HepG2 (cell line): ENCODE results near the gene MRPL50. TPM values are rescaled to one million over a fixed set of nuclear protein-coding genes. Genes with fewer than 3 reads are reported as not detected.
A peak's percentile ranks its signal among the peaks of the same experiment; 100 is the strongest.

Experiments
- ATF7-NPFF ChIP-seq: sonication (generic); formaldehyde crosslinking; IDR thresholded peaks from 2 replicates; pipeline ENCODE4 v1.8.1; 2023; ENCODE audit warnings: mild to moderate bottlenecking, low read depth, missing genetic modification reagents, moderate library complexity
- HNF4A ChIP-seq: sonication (generic); formaldehyde crosslinking; IDR thresholded peaks from 2 replicates; pipeline ENCODE4 v1.4.0; 2020; ENCODE audit warnings: missing genetic modification reagents
- JDP2 ChIP-seq: sonication (generic); formaldehyde crosslinking; IDR thresholded peaks from 2 replicates; pipeline ENCODE4 v1.8.1; 2022; ENCODE audit warnings: missing genetic modification reagents, borderline replicate concordance
- KLF6 ChIP-seq: IDR thresholded peaks from 2 replicates; pipeline ENCODE4 v1.8.0; 2016; ENCODE audit warnings: missing biosample characterization, missing genetic modification reagents
- MAZ ChIP-seq, 2 experiments: sonication (generic) in 1 of 2; formaldehyde crosslinking in 1 of 2; IDR thresholded peaks; 2 replicates each; pipeline versions ENCODE4 v1.5.0 to v1.6.1; 2012 to 2020; ENCODE audit warnings: low read depth in 2 of 2, mild to moderate bottlenecking in 2 of 2, borderline replicate concordance in 1 of 2, improper control_type of control experiment in 1 of 2, low read length in 1 of 2, missing genetic modification reagents in 1 of 2, moderate library complexity in 1 of 2
- ONECUT2 ChIP-seq: sonication (generic); formaldehyde crosslinking; IDR thresholded peaks from 2 replicates; pipeline ENCODE4 v1.4.0; 2020; ENCODE audit warnings: missing genetic modification reagents
- SMARCC2 ChIP-seq: fragments of 450-650 bp; IDR thresholded peaks from 2 replicates; pipeline ENCODE4 v1.6.1; 2017; ENCODE audit warnings: antibody characterized with exemption, mild to moderate bottlenecking
- ZFP90 ChIP-seq: sonication (generic); formaldehyde crosslinking; IDR thresholded peaks from 2 replicates; pipeline ENCODE4 v1.8.0; 2022; ENCODE audit warnings: missing genetic modification reagents, mild to moderate bottlenecking, inconsistent platforms, borderline replicate concordance
- ZNF224 ChIP-seq: sonication (generic); formaldehyde crosslinking; IDR thresholded peaks from 2 replicates; pipeline ENCODE4 v1.5.0; 2020; ENCODE audit warnings: mild to moderate bottlenecking, missing genetic modification reagents
- ZNF468 ChIP-seq: sonication (generic); formaldehyde crosslinking; IDR thresholded peaks from 2 replicates; pipeline ENCODE4 v1.8.0; 2022; ENCODE audit warnings: mild to moderate bottlenecking, moderate library complexity, missing genetic modification reagents
- ZNF644 ChIP-seq: IDR thresholded peaks from 2 replicates; pipeline ENCODE4 v1.6.1; 2016; ENCODE audit warnings: low read depth
- ZNF670 ChIP-seq: sonication (generic); formaldehyde crosslinking; IDR thresholded peaks from 2 replicates; pipeline ENCODE4 v1.8.0; 2022; ENCODE audit warnings: mild to moderate bottlenecking, missing genetic modification reagents, borderline replicate concordance
- ZNF7 ChIP-seq: IDR thresholded peaks from 2 replicates; pipeline ENCODE4 v1.6.1; 2016; ENCODE audit warnings: missing biosample characterization, missing genetic modification reagents
- ZNF850 ChIP-seq: sonication (generic); formaldehyde crosslinking; conservative IDR thresholded peaks from 2 replicates; pipeline ENCODE4 v1.9.0; 2021; ENCODE audit warnings: mild to moderate bottlenecking, missing genetic modification reagents
- polyA plus RNA-seq, 8 experiments: library from polyadenylated mRNA; depleted of rRNA in 3 of 8; stranded (reverse) in 7 of 8; unstranded in 1 of 8; fragments of >200 nt; fragmentation: Illumina TruSeq in 4 of 8; extraction: Trizol in 4 of 8; gene quantifications; 2 replicates each; pipeline versions ENCODE4 v1.2.1 to v1.2.3, GENCODE V29; 2011 to 2016; ENCODE audit warnings: low read depth in 4 of 8, missing spikeins in 1 of 8, mixed read lengths in 1 of 8; ENCODE audit not compliant: insufficient read depth in 1 of 8
- total RNA-seq, 5 experiments: library from RNA; depleted of rRNA; stranded (reverse); fragments of >200 nt; fragmentation: Illumina TruSeq; extraction: Trizol; gene quantifications; 2 replicates each; pipeline ENCODE4 v1.2.3, GENCODE V29; 2016; ENCODE audit warnings: low read depth in 1 of 5
- TF ChIP-seq, protein P1 (sequence below): sonication (generic); formaldehyde crosslinking; IDR thresholded peaks from 2 replicates; pipeline ENCODE4 v1.8.0; 2022; ENCODE audit warnings: mild to moderate bottlenecking, missing genetic modification reagents, borderline replicate concordance
- TF ChIP-seq, protein P2 (sequence below), 2 experiments: sonication (generic) in 1 of 2; formaldehyde crosslinking in 1 of 2; IDR thresholded peaks; 2 replicates each; pipeline versions ENCODE4 v1.6.1 to v1.9.0; 2014 to 2022; ENCODE audit warnings: antibody characterized with exemption in 1 of 2, borderline replicate concordance in 1 of 2, inconsistent platforms in 1 of 2, low read depth in 1 of 2, missing genetic modification reagents in 1 of 2
- TF ChIP-seq, protein P3 (sequence below), 2 experiments: sonication (generic) in 1 of 2; formaldehyde crosslinking in 1 of 2; IDR thresholded peaks; 2 replicates each; pipeline versions ENCODE4 v1.4.0 to v1.6.1; 2018 to 2020; ENCODE audit warnings: missing genetic modification reagents in 2 of 2, borderline replicate concordance in 1 of 2, low read depth in 1 of 2, mild to moderate bottlenecking in 1 of 2, missing biosample characterization in 1 of 2
- TF ChIP-seq, protein P4 (sequence below): sonication (generic); formaldehyde crosslinking; IDR thresholded peaks from 2 replicates; pipeline ENCODE4 v1.5.0; 2020; ENCODE audit warnings: mild to moderate bottlenecking, low read depth, missing genetic modification reagents, borderline replicate concordance

The MRPL50 gene
- total and polyA plus RNA-seq, 2 of the 13 experiments (the other 11 are each of a cell fraction or from before 2014, with no cell fraction given), result 37.1 to 70.0 TPM

DNA sequence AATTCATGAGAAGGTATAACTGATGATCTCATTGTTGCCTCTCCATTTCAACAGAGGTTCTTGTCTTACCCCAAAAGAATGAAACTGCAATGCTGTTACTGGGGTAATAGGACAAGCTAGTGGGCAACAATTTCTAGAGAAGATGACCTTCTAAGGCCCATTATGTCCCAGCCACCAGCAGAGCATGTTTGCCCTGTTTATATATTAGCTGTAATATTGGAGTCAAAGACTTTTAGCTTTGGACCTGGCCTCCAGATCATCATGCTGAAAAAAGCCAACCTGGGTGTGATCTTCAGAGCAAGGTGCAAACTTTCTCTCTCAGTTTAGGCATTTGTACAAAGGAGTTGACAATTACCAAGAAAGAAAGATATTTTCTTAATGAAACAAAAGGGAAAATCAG is 33.8 kb upstream of the MRPL50 start (continued):
- TF ChIP-seq, protein P1, sequence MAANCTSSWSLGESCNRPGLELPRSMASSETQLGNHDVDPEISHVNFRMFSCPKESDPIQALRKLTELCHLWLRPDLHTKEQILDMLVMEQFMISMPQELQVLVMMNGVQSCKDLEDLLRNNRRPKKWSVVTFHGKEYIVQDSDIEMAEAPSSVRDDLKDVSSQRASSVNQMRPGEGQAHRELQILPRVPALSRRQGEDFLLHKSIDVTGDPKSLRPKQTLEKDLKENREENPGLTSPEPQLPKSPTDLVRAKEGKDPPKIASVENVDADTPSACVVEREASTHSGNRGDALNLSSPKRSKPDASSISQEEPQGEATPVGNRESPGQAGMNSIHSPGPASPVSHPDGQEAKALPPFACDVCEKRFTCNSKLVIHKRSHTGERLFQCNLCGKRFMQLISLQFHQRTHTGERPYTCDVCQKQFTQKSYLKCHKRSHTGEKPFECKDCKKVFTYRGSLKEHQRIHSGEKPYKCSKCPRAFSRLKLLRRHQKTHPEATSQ (CRISPR knock-in tag), result no peak
- TF ChIP-seq SMARCC2 (no peak), KLF6 (CRISPR knock-in tag) (no peak), MAZ (IDR thresholded peaks at IDR 0.05; ENCODE audit: borderline replicate concordance, low read depth, low read length) (no peak), MAZ (CRISPR knock-in tag; IDR thresholded peaks at IDR 0.05; ENCODE audit: low read depth) (no peak), ZNF7 (CRISPR knock-in tag) (no peak), ZNF468 (CRISPR knock-in tag) (no peak), ZNF850 (no peak), ATF7-NPFF (CRISPR knock-in tag) (no peak), HNF4A (CRISPR knock-in tag) (peak; percentile 68), ONECUT2 (CRISPR knock-in tag) (no peak), ZNF644 (CRISPR knock-in tag) (0 out of 2 replicates have a peak, but pooled peaks have one; percentile 28), ZNF670 (peak; percentile 42; the same call in 1 of the 2 replicates), ZNF224 (CRISPR knock-in tag) (no peak), JDP2 (CRISPR knock-in tag) (no peak), ZFP90 (CRISPR knock-in tag) (no peak)
- TF ChIP-seq, protein P2, sequence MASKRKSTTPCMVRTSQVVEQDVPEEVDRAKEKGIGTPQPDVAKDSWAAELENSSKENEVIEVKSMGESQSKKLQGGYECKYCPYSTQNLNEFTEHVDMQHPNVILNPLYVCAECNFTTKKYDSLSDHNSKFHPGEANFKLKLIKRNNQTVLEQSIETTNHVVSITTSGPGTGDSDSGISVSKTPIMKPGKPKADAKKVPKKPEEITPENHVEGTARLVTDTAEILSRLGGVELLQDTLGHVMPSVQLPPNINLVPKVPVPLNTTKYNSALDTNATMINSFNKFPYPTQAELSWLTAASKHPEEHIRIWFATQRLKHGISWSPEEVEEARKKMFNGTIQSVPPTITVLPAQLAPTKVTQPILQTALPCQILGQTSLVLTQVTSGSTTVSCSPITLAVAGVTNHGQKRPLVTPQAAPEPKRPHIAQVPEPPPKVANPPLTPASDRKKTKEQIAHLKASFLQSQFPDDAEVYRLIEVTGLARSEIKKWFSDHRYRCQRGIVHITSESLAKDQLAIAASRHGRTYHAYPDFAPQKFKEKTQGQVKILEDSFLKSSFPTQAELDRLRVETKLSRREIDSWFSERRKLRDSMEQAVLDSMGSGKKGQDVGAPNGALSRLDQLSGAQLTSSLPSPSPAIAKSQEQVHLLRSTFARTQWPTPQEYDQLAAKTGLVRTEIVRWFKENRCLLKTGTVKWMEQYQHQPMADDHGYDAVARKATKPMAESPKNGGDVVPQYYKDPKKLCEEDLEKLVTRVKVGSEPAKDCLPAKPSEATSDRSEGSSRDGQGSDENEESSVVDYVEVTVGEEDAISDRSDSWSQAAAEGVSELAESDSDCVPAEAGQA (IDR thresholded peaks at IDR 0.05; ENCODE audit: low read depth), result no peak
- TF ChIP-seq, protein P2 (CRISPR knock-in tag; IDR thresholded peaks at IDR 0.05; ENCODE audit: borderline replicate concordance), result no peak
- TF ChIP-seq, protein P3, sequence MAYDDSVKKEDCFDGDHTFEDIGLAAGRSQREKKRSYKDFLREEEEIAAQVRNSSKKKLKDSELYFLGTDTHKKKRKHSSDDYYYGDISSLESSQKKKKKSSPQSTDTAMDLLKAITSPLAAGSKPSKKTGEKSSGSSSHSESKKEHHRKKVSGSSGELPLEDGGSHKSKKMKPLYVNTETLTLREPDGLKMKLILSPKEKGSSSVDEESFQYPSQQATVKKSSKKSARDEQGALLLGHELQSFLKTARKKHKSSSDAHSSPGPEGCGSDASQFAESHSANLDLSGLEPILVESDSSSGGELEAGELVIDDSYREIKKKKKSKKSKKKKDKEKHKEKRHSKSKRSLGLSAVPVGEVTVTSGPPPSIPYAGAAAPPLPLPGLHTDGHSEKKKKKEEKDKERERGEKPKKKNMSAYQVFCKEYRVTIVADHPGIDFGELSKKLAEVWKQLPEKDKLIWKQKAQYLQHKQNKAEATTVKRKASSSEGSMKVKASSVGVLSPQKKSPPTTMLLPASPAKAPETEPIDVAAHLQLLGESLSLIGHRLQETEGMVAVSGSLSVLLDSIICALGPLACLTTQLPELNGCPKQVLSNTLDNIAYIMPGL (CRISPR knock-in tag; IDR thresholded peaks at IDR 0.05; ENCODE audit: borderline replicate concordance in 1 of 2, low read depth in 1 of 2), result no peak
- TF ChIP-seq, protein P4, sequence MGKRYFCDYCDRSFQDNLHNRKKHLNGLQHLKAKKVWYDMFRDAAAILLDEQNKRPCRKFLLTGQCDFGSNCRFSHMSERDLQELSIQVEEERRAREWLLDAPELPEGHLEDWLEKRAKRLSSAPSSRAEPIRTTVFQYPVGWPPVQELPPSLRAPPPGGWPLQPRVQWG (CRISPR knock-in tag), result no peak
